ENCODE measurements around the gene ZNF638.

The ZNF638 gene

GRCh38 chr2:71455011-71455740 is 123.6 kb downstream of the ZNF638 start:
- DNase-seq (ENCODE audit: low read depth in 1 of 2, low spot score in 1 of 2) = no peak

- no peak for DNase-seq (ENCODE audit: low read depth in 1 of 2, low spot score in 1 of 2)
Measured at GRCh38 chr2:71455741-71456569, 124.4 kb downstream of the ZNF638 start.

DNA sequence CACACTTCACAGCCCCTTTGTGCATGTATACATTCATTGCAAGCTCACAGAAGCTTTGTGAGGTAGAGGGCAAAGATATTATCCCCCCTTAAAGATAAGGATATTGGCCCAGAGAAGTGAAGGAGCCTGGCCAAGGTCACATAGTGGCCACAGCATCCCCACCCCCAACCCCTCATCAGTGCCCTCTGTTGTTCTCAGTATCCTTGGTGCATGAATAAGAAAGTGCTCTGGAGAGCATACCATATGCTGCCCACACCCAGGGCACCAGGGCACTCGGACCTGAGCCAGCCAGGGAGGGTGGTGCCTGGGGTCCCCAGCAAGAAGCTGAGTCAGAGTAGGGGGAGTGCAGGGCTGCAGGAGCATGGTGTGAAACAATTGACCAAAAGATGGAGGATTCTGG is 125.0 kb downstream of the ZNF638 start:
- no peak for DNase-seq (ENCODE audit: low read depth in 1 of 2, low spot score in 1 of 2)

GRCh38 chr2:71457123-71457915 is 125.7 kb downstream of the ZNF638 start:
- DNase-seq (ENCODE audit: low read depth in 1 of 2, low spot score in 1 of 2) = no peak

- no peak for DNase-seq (ENCODE audit: low read depth in 1 of 2, low spot score in 1 of 2)
Measured at GRCh38 chr2:71457923-71458322, 126.3 kb downstream of the ZNF638 start.

- no peak for DNase-seq (ENCODE audit: low read depth in 1 of 2, low spot score in 1 of 2)
Measured at GRCh38 chr2:71458413-71459083, 127.0 kb downstream of the ZNF638 start.

DNA sequence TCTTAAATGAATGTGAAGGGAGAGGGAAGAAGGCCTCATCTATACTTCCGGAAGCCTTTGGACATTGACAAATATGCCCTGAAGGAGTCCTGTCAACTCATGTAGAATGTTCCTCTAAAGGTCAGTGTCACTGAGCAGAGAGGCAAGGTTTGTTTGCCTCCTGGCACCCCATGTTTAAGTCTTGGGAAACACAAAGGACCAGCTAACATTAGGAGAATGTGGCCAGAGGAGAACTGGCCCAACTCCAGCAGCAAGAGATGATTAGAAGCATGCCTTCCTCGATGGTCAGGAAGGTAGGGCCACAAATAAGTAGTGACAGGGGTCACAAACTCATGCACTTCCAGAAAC is 127.5 kb downstream of the ZNF638 start:
- no peak for DNase-seq (ENCODE audit: low read depth in 1 of 2, low spot score in 1 of 2)

- no peak for DNase-seq (ENCODE audit: low read depth in 1 of 2, low spot score in 1 of 2)
Measured at GRCh38 chr2:71460056-71460455, 128.5 kb downstream of the ZNF638 start.

DNA sequence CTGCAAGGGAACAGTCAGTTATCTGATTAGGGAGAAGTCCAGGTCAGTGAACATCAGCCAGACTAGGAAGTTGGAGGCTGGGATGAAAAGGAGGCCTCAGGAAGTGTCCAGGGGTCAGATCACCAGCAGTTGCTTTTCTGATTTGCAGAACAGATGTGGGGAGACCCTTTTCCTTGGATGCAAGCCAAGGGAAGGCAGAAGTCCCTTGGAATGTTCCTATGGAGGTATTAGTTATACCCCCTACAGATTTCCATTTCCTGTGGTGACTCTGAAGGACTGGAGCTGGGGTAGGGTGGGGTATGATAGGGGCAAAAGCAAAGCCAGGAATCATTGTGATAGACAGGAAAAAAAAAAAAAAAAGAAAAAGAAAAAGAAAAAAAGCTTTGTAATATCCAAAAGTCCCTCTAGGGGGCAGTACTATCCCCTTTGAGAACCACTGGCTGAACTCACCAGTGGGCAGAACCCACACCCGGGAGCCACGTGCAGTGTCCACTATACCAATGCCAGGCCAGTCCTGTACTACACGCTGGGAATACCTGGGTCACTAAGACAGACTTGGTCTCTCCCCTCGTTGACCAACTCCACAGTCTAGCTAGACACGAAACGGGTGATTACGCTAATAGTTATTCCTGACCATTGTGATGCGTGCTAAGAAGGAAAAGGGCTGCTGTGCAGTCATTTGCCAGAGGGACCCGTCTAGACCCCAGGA is 129.2 kb downstream of the ZNF638 start:
- no peak for DNase-seq (ENCODE audit: low read depth in 1 of 2, low spot score in 1 of 2)

GRCh38 chr2:71461304-71461671 is 129.7 kb downstream of the ZNF638 start:
- DNase-seq (ENCODE audit: low read depth in 1 of 2, low spot score in 1 of 2) = no peak

DNA sequence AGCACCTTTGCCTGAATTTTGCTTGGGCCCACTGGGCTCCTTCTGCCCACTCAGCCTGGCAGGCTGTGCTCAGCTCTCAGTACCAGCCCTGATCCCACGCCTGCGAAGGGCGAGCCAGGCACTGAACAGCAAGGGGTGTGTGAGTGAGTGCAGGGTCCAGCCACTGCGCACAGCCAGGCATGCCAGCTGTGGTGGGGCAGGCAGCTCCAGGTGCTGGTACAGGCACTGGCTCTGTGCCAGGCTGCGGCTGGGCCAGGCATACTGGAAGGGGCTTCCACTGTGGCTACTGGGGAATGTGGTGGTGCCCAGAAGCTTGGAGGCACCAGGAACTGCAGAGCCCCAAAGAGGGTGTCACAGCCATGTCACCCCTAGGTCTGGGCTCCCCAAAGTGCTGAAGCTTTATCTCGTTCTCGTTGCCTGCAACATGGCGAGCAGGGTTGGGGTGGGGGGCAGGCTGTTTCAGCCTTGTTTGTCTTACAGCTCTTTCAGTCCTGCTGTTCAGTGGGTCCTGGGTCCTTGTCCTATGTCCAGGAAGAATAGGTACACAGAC is 130.5 kb downstream of the ZNF638 start:
- DNase-seq (ENCODE audit: low read depth in 1 of 2, low spot score in 1 of 2) = no peak

- no peak for DNase-seq (ENCODE audit: low read depth in 1 of 2, low spot score in 1 of 2)
Measured at GRCh38 chr2:71462641-71463341, 131.2 kb downstream of the ZNF638 start.

- DNase-seq (ENCODE audit: low read depth in 1 of 2, low spot score in 1 of 2) = no peak
Measured at GRCh38 chr2:71463342-71463654, 131.7 kb downstream of the ZNF638 start.

GRCh38 chr2:71464389-71464788 is 132.8 kb downstream of the ZNF638 start:
- DNase-seq (ENCODE audit: low read depth in 1 of 2, low spot score in 1 of 2) = no peak

GRCh38 chr2:71465356-71465755 is 133.8 kb downstream of the ZNF638 start:
- no peak for DNase-seq (ENCODE audit: low read depth in 1 of 2, low spot score in 1 of 2)

DNA sequence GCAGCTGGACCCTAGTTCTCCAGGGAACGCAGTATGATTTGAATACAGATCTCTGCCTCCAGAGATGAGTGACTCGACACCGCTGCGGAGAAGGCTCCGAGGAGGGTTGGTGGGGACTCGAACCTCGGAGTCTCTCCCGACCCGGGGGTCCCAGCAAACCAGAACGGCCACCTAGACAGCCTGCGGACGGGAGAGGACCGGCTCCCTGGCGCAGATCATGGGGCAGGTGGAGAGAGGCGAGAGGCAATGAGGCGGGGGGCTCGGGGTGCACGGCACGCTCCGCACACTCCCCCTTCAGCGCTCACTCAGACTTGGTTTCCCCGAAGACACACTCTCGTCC is 134.3 kb downstream of the ZNF638 start:
- DNase-seq (ENCODE audit: low read depth in 1 of 2, low spot score in 1 of 2) = no peak

DNA sequence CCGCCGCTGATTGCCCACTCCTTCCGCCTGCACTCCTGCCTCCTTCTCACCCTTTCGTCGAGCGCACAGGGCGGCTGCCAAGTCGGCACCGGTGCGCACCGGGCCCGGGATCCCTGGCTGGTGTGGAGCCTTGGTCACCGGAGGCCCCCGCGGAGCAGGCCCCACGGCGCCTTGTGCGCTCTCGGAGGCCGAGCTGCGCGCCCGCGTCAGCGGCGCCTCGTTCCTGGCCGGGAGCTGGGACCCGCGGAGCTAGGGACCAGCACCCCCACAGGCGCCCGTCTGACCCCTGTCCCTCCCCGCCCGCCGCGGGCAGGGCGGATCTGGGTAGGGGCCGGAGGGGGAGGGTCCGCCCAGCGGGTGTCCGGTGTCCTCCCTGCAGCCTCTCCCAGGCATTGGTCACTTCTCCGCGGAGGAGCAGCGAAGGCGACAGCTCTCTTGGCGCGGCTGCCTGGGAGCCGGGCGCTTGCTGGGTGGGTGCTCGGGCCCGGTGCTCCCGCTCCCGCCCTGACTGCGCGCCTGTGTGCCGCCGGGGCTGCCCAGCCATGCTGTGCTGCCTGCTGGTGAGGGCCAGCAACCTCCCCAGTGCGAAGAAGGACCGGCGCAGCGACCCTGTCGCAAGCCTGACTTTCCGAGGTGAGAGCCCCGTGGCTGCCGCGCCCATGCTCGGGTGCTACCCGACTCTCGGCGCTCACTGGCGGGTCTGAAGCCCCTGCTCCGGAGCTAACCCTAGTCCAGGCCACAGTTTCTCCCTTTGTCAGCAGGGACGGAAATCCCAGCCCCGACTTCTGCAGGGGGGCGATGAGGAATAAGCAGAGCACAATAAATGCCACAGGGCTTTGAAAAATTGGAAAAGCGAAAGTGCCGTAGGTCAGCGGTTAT is 135.0 kb downstream of the ZNF638 start:
- no peak for DNase-seq (ENCODE audit: low read depth in 1 of 2, low spot score in 1 of 2)

- no peak for DNase-seq (ENCODE audit: low read depth in 1 of 2, low spot score in 1 of 2)
Measured at GRCh38 chr2:71467180-71467815, 135.7 kb downstream of the ZNF638 start.

All from activated CD4-positive, alpha-beta T cell treated with anti-CD3 and anti-CD28 coated beads, Interleukin-2, amount 50 U/mL, for 24 hours (primary cell).